ENCODE results near the gene TRIM17. TPM values are rescaled to one million over a fixed set of nuclear protein-coding genes. Genes with fewer than 3 reads are reported as not detected.

The TRIM17 gene
- total RNA-seq, 1 donor = under 0.01 TPM

- Histone ChIP-seq H3K4me3 (ENCODE audit: insufficient read depth, low read length) (no peak overlapping the region), H3K79me2 (ENCODE audit: insufficient read depth, low read length) (no peaks in the 10 kb centered on the region), H4K20me1 (ENCODE audit: insufficient read depth, low read length) (no peaks in the 10 kb centered on the region), H3K9me3 (ENCODE audit: low read depth, low read length) (no peaks in the 10 kb centered on the region), H3K4me2 (ENCODE audit: insufficient read depth, low read length) (no peak overlapping the region), H3K27ac (ENCODE audit: low read depth, low read length) (no peak overlapping the region), H2AFZ (ENCODE audit: low read length) (no peak overlapping the region), H3K36me3 (ENCODE audit: insufficient read depth, low read length) (no peaks in the 10 kb centered on the region), H3K27me3 (ENCODE audit: insufficient read depth, low read length) (no peaks in the 10 kb centered on the region), H3K4me1 (ENCODE audit: insufficient read depth, low read length) (no peaks in the 10 kb centered on the region)
- DNase-seq (ENCODE audit: insufficient read length, low spot score, missing footprints) = no peak
- no peak for TF ChIP-seq CTCF (IDR thresholded peaks at IDR 0.05; ENCODE audit: extremely low read depth, low read depth, low read length)
Observed at GRCh38 chr1:228426518-228427175, 10.0 kb upstream of the TRIM17 start.

GRCh38 chr1:228424685-228425660, 8.3 kb upstream of the TRIM17 start:
- no peak overlapping the region for H3K4me2 ChIP-seq (ENCODE audit: insufficient read depth, low read length)
- no peak for TF ChIP-seq CTCF (IDR thresholded peaks at IDR 0.05; ENCODE audit: extremely low read depth, low read depth, low read length)
- H3K4me1 ChIP-seq (ENCODE audit: insufficient read depth, low read length) = no peaks in the 10 kb centered on the region
- no peak overlapping the region for H3K4me3 ChIP-seq (ENCODE audit: insufficient read depth, low read length)
- no peaks in the 10 kb centered on the region for H3K9me3 ChIP-seq (ENCODE audit: low read depth, low read length)
- H3K27ac ChIP-seq (ENCODE audit: low read depth, low read length) = no peak overlapping the region
- H4K20me1 ChIP-seq (ENCODE audit: insufficient read depth, low read length) = no peaks in the 10 kb centered on the region
- H2AFZ ChIP-seq (ENCODE audit: low read length) = no peak overlapping the region
- H3K79me2 ChIP-seq (ENCODE audit: insufficient read depth, low read length) = no peaks in the 10 kb centered on the region
- no peaks in the 10 kb centered on the region for H3K36me3 ChIP-seq (ENCODE audit: insufficient read depth, low read length)
- no peak for DNase-seq (ENCODE audit: insufficient read length, low spot score, missing footprints)
- H3K27me3 ChIP-seq (ENCODE audit: insufficient read depth, low read length) = no peaks in the 10 kb centered on the region

GRCh38 chr1:228423404-228424053, 6.9 kb upstream of the TRIM17 start:
- Histone ChIP-seq H3K4me3 (ENCODE audit: insufficient read depth, low read length) (no peak overlapping the region), H3K4me2 (ENCODE audit: insufficient read depth, low read length) (no peak overlapping the region)

More at GRCh38 chr1:228423404-228424053, 6.9 kb upstream of the TRIM17 start:
- Histone ChIP-seq H3K27me3 (ENCODE audit: insufficient read depth, low read length) (no peaks in the 10 kb centered on the region), H3K36me3 (ENCODE audit: insufficient read depth, low read length) (no peaks in the 10 kb centered on the region), H3K27ac (ENCODE audit: low read depth, low read length) (no peak overlapping the region), H3K4me1 (ENCODE audit: insufficient read depth, low read length) (no peaks in the 10 kb centered on the region), H4K20me1 (ENCODE audit: insufficient read depth, low read length) (peaks cover 4% of the 10 kb centered on the region), H2AFZ (ENCODE audit: low read length) (no peak overlapping the region), H3K9me3 (ENCODE audit: low read depth, low read length) (no peaks in the 10 kb centered on the region), H3K79me2 (ENCODE audit: insufficient read depth, low read length) (no peaks in the 10 kb centered on the region)
- TF ChIP-seq CTCF (IDR thresholded peaks at IDR 0.05; ENCODE audit: extremely low read depth, low read depth, low read length) = no peak
- DNase-seq (ENCODE audit: insufficient read length, low spot score, missing footprints) = no peak
